Measurements from ENCODE around the gene OR10A6.

OR10A6 gene

GRCh38 chr11:7918141-7918540 is 12.9 kb downstream of the OR10A6 start:
- DNase-seq (ENCODE audit: extremely low read depth, low read depth) = no peak
- TF ChIP-seq, protein P1, sequence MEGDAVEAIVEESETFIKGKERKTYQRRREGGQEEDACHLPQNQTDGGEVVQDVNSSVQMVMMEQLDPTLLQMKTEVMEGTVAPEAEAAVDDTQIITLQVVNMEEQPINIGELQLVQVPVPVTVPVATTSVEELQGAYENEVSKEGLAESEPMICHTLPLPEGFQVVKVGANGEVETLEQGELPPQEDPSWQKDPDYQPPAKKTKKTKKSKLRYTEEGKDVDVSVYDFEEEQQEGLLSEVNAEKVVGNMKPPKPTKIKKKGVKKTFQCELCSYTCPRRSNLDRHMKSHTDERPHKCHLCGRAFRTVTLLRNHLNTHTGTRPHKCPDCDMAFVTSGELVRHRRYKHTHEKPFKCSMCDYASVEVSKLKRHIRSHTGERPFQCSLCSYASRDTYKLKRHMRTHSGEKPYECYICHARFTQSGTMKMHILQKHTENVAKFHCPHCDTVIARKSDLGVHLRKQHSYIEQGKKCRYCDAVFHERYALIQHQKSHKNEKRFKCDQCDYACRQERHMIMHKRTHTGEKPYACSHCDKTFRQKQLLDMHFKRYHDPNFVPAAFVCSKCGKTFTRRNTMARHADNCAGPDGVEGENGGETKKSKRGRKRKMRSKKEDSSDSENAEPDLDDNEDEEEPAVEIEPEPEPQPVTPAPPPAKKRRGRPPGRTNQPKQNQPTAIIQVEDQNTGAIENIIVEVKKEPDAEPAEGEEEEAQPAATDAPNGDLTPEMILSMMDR (IDR thresholded peaks at IDR 0.05; ENCODE audit: low read depth, low read length, missing control alignments) = no peak
- no peak overlapping the region for H3K4me3 ChIP-seq (replicated peaks; ENCODE audit: low read depth, low read length)

- TF ChIP-seq, protein P1 (IDR thresholded peaks at IDR 0.05; ENCODE audit: low read depth, low read length, missing control alignments) = no peak
- no peak overlapping the region for H3K4me3 ChIP-seq (replicated peaks; ENCODE audit: low read depth, low read length)
- no peak for DNase-seq (ENCODE audit: extremely low read depth, low read depth)
Observed at GRCh38 chr11:7911011-7911410, 20.1 kb downstream of the OR10A6 start.

DNA sequence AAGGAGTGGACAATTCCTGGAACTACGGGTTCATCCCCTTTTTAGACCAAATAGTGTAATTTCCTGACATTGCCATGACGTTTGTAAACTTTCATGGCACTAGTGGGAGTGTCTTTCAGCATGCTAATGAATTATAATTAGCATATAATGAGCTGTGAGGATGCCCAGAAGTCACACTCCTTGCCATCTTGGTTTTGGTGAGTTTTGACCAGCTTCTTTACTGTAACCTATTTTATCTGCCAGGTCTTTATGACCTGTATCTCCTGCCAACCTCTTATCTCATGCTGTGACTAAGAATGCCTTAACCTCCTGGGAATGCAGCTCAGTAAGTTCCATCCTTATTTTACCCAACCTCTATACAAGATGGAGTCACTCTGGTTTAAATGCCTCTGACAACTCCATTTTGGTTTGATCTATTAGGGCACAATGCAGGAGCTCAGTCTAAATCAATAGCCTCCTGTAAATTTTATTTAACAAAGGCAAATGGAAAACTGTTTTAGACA is 20.7 kb downstream of the OR10A6 start:
- TF ChIP-seq, protein P1 (IDR thresholded peaks at IDR 0.05; ENCODE audit: low read depth, low read length, missing control alignments) = no peak
- H3K4me3 ChIP-seq (replicated peaks; ENCODE audit: low read depth, low read length) = no peak overlapping the region
- DNase-seq (ENCODE audit: extremely low read depth, low read depth) = no peak

DNA sequence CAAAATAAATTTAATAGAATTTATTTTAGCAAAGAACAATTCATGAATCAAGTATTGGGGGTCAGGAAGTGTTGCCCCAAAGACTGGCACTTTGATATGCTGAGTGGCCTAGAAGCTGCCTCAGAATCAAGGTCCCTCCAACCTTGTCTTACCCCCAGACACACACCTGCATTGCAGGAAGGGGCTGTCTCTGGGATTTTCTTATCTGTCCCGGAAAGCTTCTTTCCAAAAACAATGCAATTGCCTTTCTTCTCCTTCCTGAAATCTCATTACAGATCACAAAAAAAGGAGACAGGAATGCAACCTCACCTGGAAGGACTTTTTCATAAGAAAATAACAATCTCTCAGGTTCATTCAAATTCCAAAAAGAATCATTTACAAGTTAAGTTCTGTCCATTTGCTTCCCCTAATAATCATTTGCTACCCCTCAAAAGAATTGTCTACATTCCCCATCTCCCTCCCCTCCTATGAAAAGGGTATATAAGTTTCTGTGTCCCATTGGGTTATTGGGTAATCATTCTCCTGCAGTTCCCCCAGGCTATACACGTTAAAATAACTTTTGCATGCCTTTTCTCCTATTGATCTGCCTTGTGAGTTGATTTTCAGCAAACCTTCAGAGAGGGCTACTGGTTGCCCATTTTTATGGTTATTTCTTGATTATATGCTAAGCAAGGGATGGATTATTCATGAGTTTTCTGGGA is 21.3 kb downstream of the OR10A6 start:
- no peak for DNase-seq (ENCODE audit: extremely low read depth, low read depth)
- TF ChIP-seq, protein P1 (IDR thresholded peaks at IDR 0.05; ENCODE audit: low read depth, low read length, missing control alignments) = no peak
- H3K4me3 ChIP-seq (replicated peaks; ENCODE audit: low read depth, low read length) = no peak overlapping the region

DNA sequence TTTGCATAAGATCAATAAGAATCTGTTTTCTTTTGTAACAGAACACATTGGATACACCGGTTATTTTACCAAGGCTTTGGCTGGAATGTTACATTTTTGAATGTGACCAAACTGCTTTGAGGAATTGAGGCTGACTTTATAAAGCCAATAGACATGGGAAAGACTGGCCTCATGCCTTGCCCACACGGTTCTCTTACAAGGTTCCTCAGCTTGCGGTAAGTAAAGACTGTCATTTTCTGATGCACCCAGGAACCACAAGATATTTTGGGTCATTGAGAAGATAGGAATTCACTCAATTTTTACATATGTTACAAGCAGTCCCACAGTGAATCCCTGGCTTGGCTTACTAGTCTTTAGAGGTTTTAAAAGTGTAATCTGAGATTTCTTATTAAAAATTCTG is 23.9 kb downstream of the OR10A6 start:
- no peak overlapping the region for H3K4me3 ChIP-seq (replicated peaks; ENCODE audit: low read depth, low read length)
- DNase-seq (ENCODE audit: extremely low read depth, low read depth) = no peak
- TF ChIP-seq, protein P1 (IDR thresholded peaks at IDR 0.05; ENCODE audit: low read depth, low read length, missing control alignments) = no peak

- TF ChIP-seq, protein P1 (IDR thresholded peaks at IDR 0.05; ENCODE audit: low read depth, low read length, missing control alignments) = no peak
- DNase-seq (ENCODE audit: extremely low read depth, low read depth) = no peak
- no peak overlapping the region for H3K4me3 ChIP-seq (replicated peaks; ENCODE audit: low read depth, low read length)
Observed at GRCh38 chr11:7906481-7906880, 24.6 kb downstream of the OR10A6 start.
